GM18498 (cell line): ENCODE measurements around the gene CSRNP2.
"Not testable (repeated sequence)": the region's sequence is repeated elsewhere in the genome, so short reads cannot be mapped to it uniquely, and the experiment has no call there.

Experiments used
- ATAC-seq: cut with Tn5 transposase; IDR thresholded peaks from one replicate; pipeline ENCODE4 v1.9.1; 2021; ENCODE audit warnings: mild to moderate bottlenecking, moderate library complexity; ENCODE audit not compliant: unreplicated experiment

The CSRNP2 gene

DNA sequence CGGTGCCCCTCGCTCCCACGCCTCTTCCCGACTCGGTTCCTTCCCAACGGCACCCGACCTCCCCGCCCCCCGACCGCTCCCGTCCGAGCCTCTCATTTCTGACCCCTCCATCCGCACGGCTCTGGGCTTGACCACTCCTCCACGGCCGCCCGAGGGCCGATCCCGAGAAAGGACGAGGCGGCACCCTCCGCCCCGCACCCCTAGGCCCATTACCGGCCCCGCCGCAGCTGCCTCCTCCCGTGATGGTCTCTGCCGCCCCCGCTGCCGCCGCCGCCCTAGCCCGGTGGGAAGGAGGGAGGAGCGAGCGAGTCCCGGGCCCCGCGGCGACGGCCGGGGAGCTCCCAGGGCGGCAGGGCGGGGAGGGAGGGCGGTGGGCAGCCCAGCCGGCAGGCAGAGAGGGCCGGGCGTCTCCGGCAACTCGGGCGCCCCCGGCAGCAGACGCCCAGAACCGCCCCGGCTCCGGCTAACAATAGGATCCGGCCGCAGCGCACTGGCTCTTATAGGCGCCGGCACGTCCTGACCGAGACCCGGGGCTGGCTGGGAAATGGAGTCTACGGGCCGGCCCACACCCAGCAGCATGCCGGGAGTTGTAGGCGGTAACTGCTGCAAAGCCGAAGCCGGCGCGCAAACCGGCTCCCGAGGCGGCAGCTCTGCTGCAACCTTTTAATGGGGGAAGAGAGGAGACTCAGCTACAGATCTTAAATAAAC lies at the start of gene CSRNP2:
TSS of gene CSRNP2 (minus strand) at position 471 of the 708 bp plus-strand sequence. CDS start 7,035 bp downstream, outside the sequence.
- ATAC-seq: peak; percentile 97

GRCh38 chr12:51132693-51133092 lies 49.3 kb upstream of the CSRNP2 start:
- no peak for ATAC-seq

DNA sequence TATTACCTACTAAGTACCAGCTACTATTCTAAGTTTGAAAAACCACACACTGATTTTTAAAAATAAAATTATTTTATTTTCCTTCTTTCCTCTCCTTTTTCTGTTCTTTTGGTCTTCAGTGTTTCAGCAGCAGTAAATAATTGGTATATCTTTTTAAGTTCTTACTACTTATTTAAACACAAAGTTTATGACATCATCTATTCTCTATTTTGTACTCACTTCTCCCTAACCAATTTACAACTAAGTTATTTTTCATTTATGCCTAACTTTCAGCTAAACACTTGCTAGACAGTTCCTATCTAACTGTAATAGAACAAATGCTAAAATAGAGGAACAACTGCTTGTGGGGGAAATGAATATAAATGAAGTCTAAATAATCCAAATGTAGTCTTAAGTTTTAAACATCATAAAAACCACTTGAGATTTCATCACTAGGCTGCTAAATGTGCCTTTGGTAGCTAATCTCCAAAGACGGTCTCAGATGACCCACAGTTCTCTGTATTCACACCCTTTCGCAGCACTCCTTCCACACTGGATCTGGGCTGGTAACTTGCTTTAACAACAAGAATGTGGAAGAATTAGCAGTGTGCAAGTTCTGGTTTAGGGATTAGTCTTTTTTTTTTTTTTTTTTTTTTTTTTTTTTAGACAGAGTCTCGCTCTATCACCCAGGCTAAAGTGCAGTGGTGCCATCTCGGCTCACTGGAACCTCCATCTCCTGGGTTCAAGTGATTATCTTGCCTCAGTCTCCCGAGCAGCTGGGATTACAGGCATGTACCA lies 48.5 kb upstream of the CSRNP2 start:
- ATAC-seq: no peak

DNA sequence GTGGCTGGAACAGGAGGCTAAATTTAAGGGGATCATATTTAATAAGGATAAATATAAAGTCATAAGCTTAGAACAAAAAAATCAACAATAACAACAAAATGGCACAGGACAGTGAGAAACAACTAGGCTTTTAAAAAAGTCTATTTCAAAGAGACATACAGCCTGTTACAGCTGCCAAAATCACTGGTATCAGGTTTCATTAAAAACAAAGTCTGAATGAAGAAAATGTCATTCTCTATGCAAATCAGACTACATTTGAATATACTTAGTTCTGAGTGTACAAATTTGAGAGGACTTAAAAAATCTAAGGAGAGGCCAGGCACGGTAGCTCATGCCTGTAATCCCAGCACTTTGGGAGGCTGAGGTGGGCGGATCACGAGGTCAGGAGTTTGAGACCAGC lies 45.5 kb upstream of the CSRNP2 start:
- ATAC-seq: no peak

- no peak for ATAC-seq
These were observed 43.8 kb upstream of the CSRNP2 start for GRCh38 chr12:51127050-51127729.

DNA sequence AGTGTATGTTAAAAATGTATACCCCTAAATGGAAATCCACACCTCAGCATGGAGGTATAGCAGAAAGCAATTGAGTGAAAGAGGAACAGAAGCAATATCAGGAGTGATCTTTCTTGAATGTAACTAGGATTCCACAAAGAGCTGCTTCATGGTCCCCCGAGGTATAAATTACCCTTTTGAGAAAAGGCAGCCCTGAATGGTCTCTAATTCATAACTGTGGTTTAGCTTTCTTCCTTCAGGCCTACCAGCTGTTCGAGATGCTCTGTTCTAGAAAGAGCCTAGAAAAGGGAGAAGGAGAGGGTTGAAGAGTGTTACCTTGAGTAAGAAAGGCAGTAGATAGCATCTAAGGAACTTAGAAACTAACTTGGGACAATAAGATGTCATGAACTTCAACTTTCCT lies 42.9 kb upstream of the CSRNP2 start:
- ATAC-seq: no peak

DNA sequence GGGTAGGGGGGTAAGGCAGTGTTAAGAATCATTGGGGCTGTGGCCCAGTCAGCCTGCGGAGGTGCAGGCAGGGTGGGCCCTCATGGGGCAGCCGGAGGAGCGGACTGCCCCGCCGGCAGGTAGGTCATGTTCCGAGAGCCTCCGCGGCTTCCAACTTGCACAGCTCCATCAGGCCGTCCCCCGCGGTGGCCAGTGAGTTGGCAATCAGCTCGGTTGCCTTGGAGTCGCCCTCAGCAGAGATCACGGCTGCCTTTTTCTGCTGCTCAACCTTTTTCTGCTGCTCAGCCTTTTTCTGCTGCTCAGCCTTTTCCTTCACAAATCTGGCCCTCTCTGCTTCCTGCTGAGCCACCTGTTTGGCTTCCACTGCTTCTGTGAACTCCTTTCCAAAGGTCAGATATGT lies 41.1 kb upstream of the CSRNP2 start:
- no peak for ATAC-seq

GRCh38 chr12:51122844-51123243 lies 39.4 kb upstream of the CSRNP2 start:
- ATAC-seq: no peak

GRCh38 chr12:51118706-51119105 lies 35.3 kb upstream of the CSRNP2 start:
- no peak for ATAC-seq

DNA sequence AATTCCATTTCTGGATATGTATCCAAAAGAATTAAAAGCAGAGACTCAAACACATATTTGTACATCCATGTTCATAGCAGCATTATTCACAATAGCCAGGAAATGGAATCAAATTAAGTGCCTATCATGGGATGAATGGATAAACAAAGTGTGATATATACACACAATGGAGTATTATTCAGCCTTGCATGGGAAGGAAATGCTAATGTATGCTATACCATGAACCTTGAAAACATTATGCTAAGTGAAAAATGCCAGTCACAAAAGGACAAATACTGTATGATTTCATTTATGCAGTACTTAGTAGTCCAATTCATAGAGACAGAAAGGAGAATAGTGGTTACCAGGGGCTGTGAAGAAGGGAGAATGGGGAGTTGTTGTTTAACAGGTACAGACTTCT lies 32.1 kb upstream of the CSRNP2 start:
- no peak for ATAC-seq

GRCh38 chr12:51108136-51108535 lies 24.7 kb upstream of the CSRNP2 start:
- ATAC-seq: no peak

GRCh38 chr12:51103977-51104376 lies 20.6 kb upstream of the CSRNP2 start:
- no peak for ATAC-seq

GRCh38 chr12:51098611-51099010 lies 15.2 kb upstream of the CSRNP2 start:
- ATAC-seq: no peak

- no peak for ATAC-seq
These were observed 7.4 kb upstream of the CSRNP2 start for GRCh38 chr12:51090705-51091229.

DNA sequence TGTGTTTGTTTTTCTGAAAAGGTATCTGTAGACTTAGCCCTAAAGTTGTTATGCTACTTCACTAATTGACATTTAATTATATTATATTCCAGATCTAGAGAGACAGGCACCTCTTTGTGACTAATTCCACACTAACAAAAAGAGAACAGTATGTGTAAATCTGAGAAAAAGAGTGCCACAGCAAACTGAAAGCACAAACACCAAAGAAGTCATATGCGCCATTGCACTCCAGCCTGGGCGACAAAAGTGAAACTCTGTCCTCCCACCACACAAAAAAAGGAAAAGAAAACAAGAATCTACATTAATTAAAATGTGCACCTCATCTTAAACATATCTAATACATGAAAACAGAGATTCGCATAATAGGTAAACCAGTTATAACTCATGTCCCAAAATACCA lies 4.4 kb upstream of the CSRNP2 start:
- ATAC-seq: no peak

DNA sequence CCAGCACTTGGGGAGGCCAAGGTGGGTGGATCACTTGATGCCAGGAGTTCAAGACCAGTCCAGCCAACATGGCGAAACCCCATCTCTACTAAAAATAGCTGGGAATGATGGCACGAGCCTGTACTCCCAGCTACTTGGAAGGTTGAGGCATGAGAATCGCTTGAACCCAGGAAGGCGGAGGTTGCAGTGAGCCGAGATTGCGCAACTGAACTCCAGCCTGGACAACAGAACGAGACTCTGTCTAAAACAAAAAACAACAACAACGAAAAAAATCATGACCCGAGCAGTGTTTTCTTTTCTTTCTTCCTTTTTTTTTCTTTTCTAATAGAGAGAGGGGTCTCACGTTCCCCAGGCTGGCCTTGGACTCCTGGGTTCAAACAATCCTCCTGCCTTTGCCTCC lies 3.5 kb upstream of the CSRNP2 start:
- no peak for ATAC-seq

GRCh38 chr12:51085757-51086156 lies 2.4 kb upstream of the CSRNP2 start:
- ATAC-seq: no peak

- no peak for ATAC-seq
These were observed 753 bp downstream of the CSRNP2 start for GRCh38 chr12:51082561-51083125.

- ATAC-seq: no peak
These were observed 2.0 kb downstream of the CSRNP2 start for GRCh38 chr12:51081421-51081820.

- no peak for ATAC-seq
These were observed 3.3 kb downstream of the CSRNP2 start for GRCh38 chr12:51080136-51080535.

DNA sequence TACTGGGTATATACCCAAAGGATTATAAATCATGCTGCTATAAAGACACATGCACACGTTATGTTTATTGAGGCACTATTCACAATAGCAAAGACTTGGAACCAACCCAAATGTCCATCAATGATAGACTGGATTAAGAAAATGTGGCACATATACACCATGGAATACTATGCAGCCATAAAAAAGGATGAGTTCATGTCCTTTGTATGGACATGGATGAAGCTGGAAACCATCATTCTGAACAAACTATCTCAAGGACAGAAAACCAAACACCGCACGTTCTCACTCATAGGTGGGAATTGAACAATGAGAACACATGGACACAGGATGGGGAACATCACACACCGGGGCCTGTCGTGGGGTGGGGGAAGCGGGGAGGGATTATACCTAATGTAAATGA lies 4.5 kb downstream of the CSRNP2 start:
- ATAC-seq: not testable (repeated sequence)
